ENCODE measurements around the gene GDF10. TPM values are rescaled to one million over a fixed set of nuclear protein-coding genes. Genes with fewer than 3 reads are reported as not detected.

GDF10 gene
- total and polyA plus RNA-seq, 9 of the 15 experiments (the other 6 are each of a cell fraction or from before 2014, with no cell fraction given) = 0.03 to 0.20 (median 0.11) TPM; not detected in 6

GRCh38 chr10:47303866-47304265 is 3.9 kb downstream of the GDF10 start (continued):
- TF ChIP-seq ARID4B (CRISPR knock-in tag; IDR thresholded peaks at IDR 0.05) (no peak), GABPB1 (CRISPR knock-in tag; IDR thresholded peaks at IDR 0.05) (no peak), KDM5B (IDR thresholded peaks at IDR 0.05; ENCODE audit: insufficient replicate concordance, low read depth, low read length) (no peak), RB1 (IDR thresholded peaks at IDR 0.05; ENCODE audit: low read depth) (no peak), SNRNP70 (optimal IDR thresholded peaks at IDR 0.05; ENCODE audit: low read depth, low read length) (no peak), CAMTA2 (CRISPR knock-in tag; conservative IDR thresholded peaks at IDR 0.05) (no peak)
- TF ChIP-seq, protein P1, sequence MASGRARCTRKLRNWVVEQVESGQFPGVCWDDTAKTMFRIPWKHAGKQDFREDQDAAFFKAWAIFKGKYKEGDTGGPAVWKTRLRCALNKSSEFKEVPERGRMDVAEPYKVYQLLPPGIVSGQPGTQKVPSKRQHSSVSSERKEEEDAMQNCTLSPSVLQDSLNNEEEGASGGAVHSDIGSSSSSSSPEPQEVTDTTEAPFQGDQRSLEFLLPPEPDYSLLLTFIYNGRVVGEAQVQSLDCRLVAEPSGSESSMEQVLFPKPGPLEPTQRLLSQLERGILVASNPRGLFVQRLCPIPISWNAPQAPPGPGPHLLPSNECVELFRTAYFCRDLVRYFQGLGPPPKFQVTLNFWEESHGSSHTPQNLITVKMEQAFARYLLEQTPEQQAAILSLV (tag; IDR thresholded peaks at IDR 0.05) = no peak

All from K562 (cell line).